ENCODE results near the gene EFCAB6. TPM values are rescaled to one million over a fixed set of nuclear protein-coding genes. Genes with fewer than 3 reads are reported as not detected.

EFCAB6 gene
- total and polyA plus RNA-seq, 4 donors, result 0.14 to 2.1 (median 0.53) TPM

DNA sequence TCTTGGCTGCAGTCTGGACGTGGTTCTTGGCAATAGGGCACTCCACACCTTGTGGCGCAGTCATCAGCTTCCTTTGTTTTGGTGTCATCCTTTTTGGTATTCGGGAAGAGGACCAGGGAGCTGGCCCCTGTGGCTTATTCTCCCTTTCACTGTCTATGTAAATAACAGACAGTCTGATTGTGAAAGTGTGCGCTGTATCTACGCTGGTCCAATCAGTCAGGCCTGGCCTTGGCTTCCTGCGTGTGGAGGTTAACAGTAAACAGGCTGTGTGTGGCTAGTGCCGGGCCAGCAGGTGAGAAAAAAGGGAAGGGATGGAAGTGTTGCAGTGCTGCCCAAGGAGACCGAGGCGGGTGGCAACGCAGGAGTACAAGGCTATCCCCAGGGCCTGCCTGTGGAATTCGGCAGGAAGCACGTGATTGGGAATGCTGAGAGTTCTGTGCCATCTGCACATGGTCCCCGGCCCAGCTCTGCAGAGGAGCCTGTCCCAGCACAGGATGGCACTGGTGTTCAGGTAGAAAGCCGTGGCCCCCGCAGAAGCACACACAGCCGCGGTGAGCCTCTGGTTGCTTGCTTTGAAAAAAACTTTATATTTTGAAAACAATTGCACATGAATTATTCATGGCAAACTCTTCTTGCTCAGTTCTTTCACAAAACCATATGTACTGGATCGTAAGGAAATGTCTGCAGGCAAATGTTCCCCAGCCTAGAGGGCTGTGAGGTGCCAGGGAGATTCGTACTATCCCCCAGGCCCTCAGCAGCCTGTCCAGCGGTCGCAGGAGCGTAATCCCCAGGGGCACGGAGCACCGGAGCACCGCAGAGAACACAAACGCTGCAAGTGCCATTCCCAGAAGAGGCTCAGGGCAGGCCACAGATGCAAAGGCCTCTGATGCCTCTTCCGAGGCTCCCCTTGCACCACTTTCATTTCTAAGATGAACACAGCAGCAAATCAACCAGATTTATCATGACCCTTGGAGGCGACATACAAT, 174.5 kb downstream of the EFCAB6 start:
- no peak overlapping the region for H3K9ac ChIP-seq (ENCODE audit: low read depth in 1 of 2, low read length in 2 of 2)
- no peaks in the 10 kb centered on the region for H3K4me1 ChIP-seq (ENCODE audit: control insufficient read depth in 4 of 4, insufficient read depth in 4 of 4, low read length in 3 of 4)
- TF ChIP-seq REST (IDR thresholded peaks at IDR 0.05), result no peak
- no peak for TF ChIP-seq TAF1 (conservative IDR thresholded peaks at IDR 0.05)
- no peak for TF ChIP-seq FOXA1 (IDR thresholded peaks at IDR 0.05)
- TF ChIP-seq GABPA (IDR thresholded peaks at IDR 0.05 in 1 of 2, conservative IDR thresholded peaks at IDR 0.05 in 1 of 2), result no peak
- TF ChIP-seq, protein P1, sequence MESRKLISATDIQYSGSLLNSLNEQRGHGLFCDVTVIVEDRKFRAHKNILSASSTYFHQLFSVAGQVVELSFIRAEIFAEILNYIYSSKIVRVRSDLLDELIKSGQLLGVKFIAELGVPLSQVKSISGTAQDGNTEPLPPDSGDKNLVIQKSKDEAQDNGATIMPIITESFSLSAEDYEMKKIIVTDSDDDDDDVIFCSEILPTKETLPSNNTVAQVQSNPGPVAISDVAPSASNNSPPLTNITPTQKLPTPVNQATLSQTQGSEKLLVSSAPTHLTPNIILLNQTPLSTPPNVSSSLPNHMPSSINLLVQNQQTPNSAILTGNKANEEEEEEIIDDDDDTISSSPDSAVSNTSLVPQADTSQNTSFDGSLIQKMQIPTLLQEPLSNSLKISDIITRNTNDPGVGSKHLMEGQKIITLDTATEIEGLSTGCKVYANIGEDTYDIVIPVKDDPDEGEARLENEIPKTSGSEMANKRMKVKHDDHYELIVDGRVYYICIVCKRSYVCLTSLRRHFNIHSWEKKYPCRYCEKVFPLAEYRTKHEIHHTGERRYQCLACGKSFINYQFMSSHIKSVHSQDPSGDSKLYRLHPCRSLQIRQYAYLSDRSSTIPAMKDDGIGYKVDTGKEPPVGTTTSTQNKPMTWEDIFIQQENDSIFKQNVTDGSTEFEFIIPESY (IDR thresholded peaks at IDR 0.05), result no peak
- no peak for TF ChIP-seq EGR1 (IDR thresholded peaks at IDR 0.05; ENCODE audit: low read depth in 2 of 2)
- no peak for TF ChIP-seq YY1 (IDR thresholded peaks at IDR 0.05)
- TF ChIP-seq JUND (IDR thresholded peaks at IDR 0.05), result no peak
- no peak for TF ChIP-seq SP1 (IDR thresholded peaks at IDR 0.05)
- TF ChIP-seq FOXA2 (IDR thresholded peaks at IDR 0.05), result no peak
- TF ChIP-seq, protein P2, sequence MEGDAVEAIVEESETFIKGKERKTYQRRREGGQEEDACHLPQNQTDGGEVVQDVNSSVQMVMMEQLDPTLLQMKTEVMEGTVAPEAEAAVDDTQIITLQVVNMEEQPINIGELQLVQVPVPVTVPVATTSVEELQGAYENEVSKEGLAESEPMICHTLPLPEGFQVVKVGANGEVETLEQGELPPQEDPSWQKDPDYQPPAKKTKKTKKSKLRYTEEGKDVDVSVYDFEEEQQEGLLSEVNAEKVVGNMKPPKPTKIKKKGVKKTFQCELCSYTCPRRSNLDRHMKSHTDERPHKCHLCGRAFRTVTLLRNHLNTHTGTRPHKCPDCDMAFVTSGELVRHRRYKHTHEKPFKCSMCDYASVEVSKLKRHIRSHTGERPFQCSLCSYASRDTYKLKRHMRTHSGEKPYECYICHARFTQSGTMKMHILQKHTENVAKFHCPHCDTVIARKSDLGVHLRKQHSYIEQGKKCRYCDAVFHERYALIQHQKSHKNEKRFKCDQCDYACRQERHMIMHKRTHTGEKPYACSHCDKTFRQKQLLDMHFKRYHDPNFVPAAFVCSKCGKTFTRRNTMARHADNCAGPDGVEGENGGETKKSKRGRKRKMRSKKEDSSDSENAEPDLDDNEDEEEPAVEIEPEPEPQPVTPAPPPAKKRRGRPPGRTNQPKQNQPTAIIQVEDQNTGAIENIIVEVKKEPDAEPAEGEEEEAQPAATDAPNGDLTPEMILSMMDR (IDR thresholded peaks at IDR 0.05; ENCODE audit: low read depth, low read length, missing input control), result no peak
- no peak for TF ChIP-seq NR2F2 (IDR thresholded peaks at IDR 0.05)
- TF ChIP-seq ATF3 (IDR thresholded peaks at IDR 0.05), result no peak
- TF ChIP-seq RAD21 (IDR thresholded peaks at IDR 0.05), result no peak
- TF ChIP-seq, protein P3, sequence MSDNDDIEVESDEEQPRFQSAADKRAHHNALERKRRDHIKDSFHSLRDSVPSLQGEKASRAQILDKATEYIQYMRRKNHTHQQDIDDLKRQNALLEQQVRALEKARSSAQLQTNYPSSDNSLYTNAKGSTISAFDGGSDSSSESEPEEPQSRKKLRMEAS (IDR thresholded peaks at IDR 0.05), result no peak
- TF ChIP-seq RXRA (IDR thresholded peaks at IDR 0.05), result no peak
- TF ChIP-seq HNF4A (conservative IDR thresholded peaks at IDR 0.05), result no peak
- TF ChIP-seq HNF4G (IDR thresholded peaks at IDR 0.05), result no peak
- no peaks in the 10 kb centered on the region for H3K27me3 ChIP-seq (ENCODE audit: control insufficient read depth in 4 of 4, insufficient read depth in 4 of 4, low read length in 3 of 4)
- H3K36me3 ChIP-seq (ENCODE audit: control insufficient read depth in 4 of 4, insufficient read depth in 3 of 4, low read depth in 1 of 4, low read length in 3 of 4), result no peaks in the 10 kb centered on the region
- no peak overlapping the region for H3K27ac ChIP-seq (ENCODE audit: low read depth in 1 of 2, low read length in 2 of 2)
- peaks cover 0 to 7% (median 6%) of the 10 kb centered on the region in 4 donors for H3K9me3 ChIP-seq (ENCODE audit: control insufficient read depth in 4 of 4, low read length in 3 of 4)
- WGBS, result 87% methylated on average over 28 of the region's 28 CpGs
- no peak for DNase-seq (ENCODE audit: low spot score)
- H3K4me3 ChIP-seq (ENCODE audit: low read depth in 1 of 3, low read length in 3 of 3), result no peak overlapping the region
